HepG2 (cell line): ENCODE results near the gene AASS. TPM values are rescaled to one million over a fixed set of nuclear protein-coding genes. Genes with fewer than 3 reads are reported as not detected.

Experiments
- ATAC-seq: fragments of 200-7000 bp; cut with Tn5 transposase; 3 replicates; pipeline ENCODE4 v1.9.1; 2020; ENCODE audit warnings: mild to moderate bottlenecking, moderate library complexity
- BruUV-seq: library from RNA; stranded (reverse); fragments of 400-500 nt; replicated peaks from 2 replicates; lab custom pipeline; 2021; lab: Mats Ljungman, UMichigan
- CTCF ChIA-PET: fragments of 300-600 bp; formaldehyde crosslinking; extraction: SDS; loops from one replicate; lab custom pipeline; 2021; ENCODE audit warnings: low total read pairs, inconsistent platforms, low intra/inter-chr PET ratio; lab: Yijun Ruan, JAX
- POLR2A ChIA-PET: fragments of 350-600 bp; sonication (Branson Sonifier 250); formaldehyde crosslinking; loops from one replicate; lab custom pipeline; 2020; ENCODE audit warnings: antibody characterized with exemption, inconsistent platforms; lab: Yijun Ruan, JAX
- DNase-seq: peaks from one replicate; pipeline ENCODE4 v3.0.0-alpha.2; 2015; ENCODE audit warnings: low spot score
- FAIRE-seq: peaks from 3 replicates; lab custom pipeline; 2011; peaks lifted over from hg19 to GRCh38; lab: Jason Lieb, UNC
- H2AFZ ChIP-seq: one replicate; pipeline ENCODE4 v1.6.1; 2011; ENCODE audit warnings: low read length, inconsistent platforms
- H3K27ac ChIP-seq: fragments of 300-600 bp; 3 replicates; pipeline ENCODE4 v1.8.0; 2011; ENCODE audit warnings: mixed run types, mild to moderate bottlenecking, mixed read lengths, low read length, inconsistent platforms; ENCODE audit not compliant: insufficient read depth; ENCODE audit errors: extremely low read length
- H3K27me3 ChIP-seq, 2 experiments: fragments of 200-600 bp in 1 of 2; 2 replicates in 1 of 2; 3 replicates in 1 of 2; pipeline versions ENCODE4 v1.6.0 to v1.8.0; 2011; ENCODE audit warnings: low read length in 2 of 2, mild to moderate bottlenecking in 2 of 2, moderate library complexity in 2 of 2, inconsistent platforms in 1 of 2; ENCODE audit not compliant: insufficient read depth in 2 of 2, control insufficient read depth in 1 of 2
- H3K36me3 ChIP-seq, 2 experiments: fragments of 200-600 bp in 1 of 2; replicated peaks in 1 of 2; 2 replicates in 1 of 2; 3 replicates in 1 of 2; pipeline versions ENCODE4 v1.5.1 to v1.8.0; 2011; ENCODE audit warnings: low read length in 2 of 2, inconsistent platforms in 1 of 2; ENCODE audit not compliant: insufficient read depth in 2 of 2, control insufficient read depth in 1 of 2
- H3K4me1 ChIP-seq: 2 replicates; pipeline ENCODE4 v1.5.1; 2012; ENCODE audit warnings: low read length, inconsistent platforms; ENCODE audit not compliant: insufficient read depth
- H3K4me2 ChIP-seq: 2 replicates; pipeline ENCODE4 v1.6.0; 2011; ENCODE audit warnings: low read depth, low read length, inconsistent platforms
- H3K4me3 ChIP-seq, 3 experiments: fragments of 200-600 bp in 1 of 3; sonication (generic), shearing (Covaris generic) in 1 of 3; replicated peaks in 1 of 3; 2 replicates each; pipeline ENCODE4 v1.5.1; 2011 to 2016; ENCODE audit warnings: low read length in 3 of 3, inconsistent platforms in 2 of 3, low read depth in 2 of 3, mild to moderate bottlenecking in 2 of 3, control low read depth in 1 of 3, mixed read lengths in 1 of 3; ENCODE audit not compliant: insufficient read depth in 1 of 3
- H3K79me2 ChIP-seq: one replicate; pipeline ENCODE4 v1.6.1; 2011; ENCODE audit warnings: low read length, inconsistent platforms; ENCODE audit not compliant: insufficient read depth
- H3K9ac ChIP-seq: 2 replicates; pipeline ENCODE4 v1.6.0; 2011; ENCODE audit warnings: mild to moderate bottlenecking, low read depth, low read length, inconsistent platforms; ENCODE audit not compliant: insufficient read depth
- H3K9me3 ChIP-seq: 2 replicates; pipeline ENCODE4 v1.5.1; 2012; ENCODE audit warnings: mild to moderate bottlenecking, low read length
- H4K20me1 ChIP-seq: 2 replicates; pipeline ENCODE4 v1.6.0; 2011; ENCODE audit warnings: inconsistent platforms, mild to moderate bottlenecking, low read length, moderate library complexity; ENCODE audit not compliant: insufficient read depth
- GFI1 ChIP-seq: sonication (generic); formaldehyde crosslinking; IDR thresholded peaks from 2 replicates; pipeline ENCODE4 v1.5.0; 2020; ENCODE audit warnings: missing genetic modification reagents, mild to moderate bottlenecking, borderline replicate concordance
- HHEX ChIP-seq: IDR thresholded peaks from 2 replicates; pipeline ENCODE4 v1.6.1; 2016; ENCODE audit warnings: control low read depth
- POLR2AphosphoS5 ChIP-seq: IDR thresholded peaks from 2 replicates; pipeline ENCODE4 v1.6.1; 2012; ENCODE audit warnings: low read depth, low read length
- PTBP1 ChIP-seq: fragments of 200-400 bp; formaldehyde crosslinking; IDR thresholded peaks from 2 replicates; pipeline ENCODE4 v1.6.1; 2018; ENCODE audit warnings: low read length, low read depth; ENCODE audit not compliant: poor library complexity, severe bottlenecking
- SMC3 ChIP-seq: IDR thresholded peaks from 2 replicates; pipeline ENCODE4 v1.6.1; 2011; ENCODE audit warnings: low read length, improper control_type of control experiment
- ZFYVE20 ChIP-seq: sonication (generic); formaldehyde crosslinking; IDR thresholded peaks from 2 replicates; pipeline ENCODE4 v1.8.0; 2023; ENCODE audit warnings: low read depth, mild to moderate bottlenecking, moderate library complexity, missing genetic modification reagents, borderline replicate concordance
- ZNF17 ChIP-seq: sonication (generic); formaldehyde crosslinking; IDR thresholded peaks from 2 replicates; pipeline ENCODE4 v1.5.0; 2020; ENCODE audit warnings: mild to moderate bottlenecking, missing genetic modification reagents
- WGBS: methylation state at CpG from one replicate; pipeline ENCODE4 v1.1.6; 2017; ENCODE audit warnings: low lambda C conversion rate; 5-methylcytosine and 5-hydroxymethylcytosine counted together
- in situ Hi-C: cut with HindIII; loops from 2 replicates; pipeline ENCODE4 v1.10.0; 2017; ENCODE audit warnings: low pct_unique_long_range_greater_than_20kb; ENCODE audit not compliant: extremely low pct_ligation_motif_present
- intact Hi-C: fragments of 100-400 bp; cut with micrococcal nuclease; formaldehyde crosslinking; loops from one replicate; pipeline ENCODE4 v1.10.0; 2022; ENCODE audit not compliant: unreplicated experiment
- polyA plus RNA-seq, 8 experiments: library from polyadenylated mRNA; depleted of rRNA in 3 of 8; stranded (reverse) in 7 of 8; unstranded in 1 of 8; fragments of >200 nt; fragmentation: Illumina TruSeq in 4 of 8; extraction: Trizol in 4 of 8; gene quantifications; 2 replicates each; pipeline versions ENCODE4 v1.2.1 to v1.2.3, GENCODE V29; 2011 to 2016; ENCODE audit warnings: low read depth in 4 of 8, missing spikeins in 1 of 8, mixed read lengths in 1 of 8; ENCODE audit not compliant: insufficient read depth in 1 of 8
- total RNA-seq, 5 experiments: library from RNA; depleted of rRNA; stranded (reverse); fragments of >200 nt; fragmentation: Illumina TruSeq; extraction: Trizol; gene quantifications; 2 replicates each; pipeline ENCODE4 v1.2.3, GENCODE V29; 2016; ENCODE audit warnings: low read depth in 1 of 5
- TF ChIP-seq, protein P1 (sequence below): IDR thresholded peaks from 2 replicates; pipeline ENCODE4 v1.6.1; 2016
- TF ChIP-seq, protein P2 (sequence below): sonication (generic); formaldehyde crosslinking; conservative IDR thresholded peaks from 2 replicates; pipeline ENCODE4 v1.8.0; 2022; ENCODE audit warnings: low read depth, missing genetic modification reagents
- TF ChIP-seq, protein P3 (sequence below): sonication (generic); formaldehyde crosslinking; IDR thresholded peaks from 2 replicates; pipeline ENCODE4 v1.5.1; 2020; ENCODE audit warnings: missing genetic modification reagents, mild to moderate bottlenecking, borderline replicate concordance

AASS gene
- total and polyA plus RNA-seq, 2 of the 13 experiments (the other 11 are each of a cell fraction or from before 2014, with no cell fraction given), result 11.6 to 43.9 TPM

DNA sequence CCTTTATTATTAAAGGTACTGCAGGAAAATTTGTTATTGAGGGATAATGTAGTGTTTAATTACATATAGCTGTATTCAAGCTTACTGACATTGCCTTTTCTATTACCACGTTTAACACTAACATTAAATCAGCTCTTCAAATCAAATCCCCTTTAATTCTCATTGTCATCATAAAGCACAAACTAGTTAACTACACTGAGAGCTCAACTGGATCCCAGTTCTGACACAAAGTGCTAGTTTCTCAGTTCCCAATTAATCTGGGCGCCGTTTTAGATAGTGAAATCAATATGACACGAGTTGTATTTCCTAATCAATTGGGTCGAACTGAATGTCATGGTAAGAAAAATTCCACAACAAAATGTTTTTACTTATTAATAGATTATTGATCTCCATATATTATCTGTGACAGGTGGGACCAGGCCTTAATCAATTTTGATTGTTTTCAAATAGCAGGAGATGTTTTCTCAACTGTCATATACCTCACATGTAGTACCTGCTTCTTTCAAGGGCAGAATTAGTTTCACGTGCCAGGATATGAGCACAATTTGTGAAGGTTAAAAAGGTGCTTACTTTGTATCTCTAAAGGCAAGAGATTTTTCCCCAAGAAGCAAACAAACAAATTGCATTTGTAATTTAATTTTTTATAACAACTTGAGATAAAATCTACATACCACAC, 71.0 kb downstream of the AASS start:
- intact Hi-C loops (no loop called here), in situ Hi-C loops (no loop called here)
- H3K79me2 ChIP-seq, result no peaks in the 10 kb centered on the region
- ChIA-PET POLR2A (no interaction called here), CTCF (no interaction called here)
- no peak for ATAC-seq
- H3K4me3 ChIP-seq, result no peak overlapping the region
- no peak overlapping the region for H3K4me2 ChIP-seq
- no peak for FAIRE-seq
- no peak overlapping the region for H3K9ac ChIP-seq
- 89% methylated on average over 6 of the region's 6 CpGs for WGBS
- H3K36me3 ChIP-seq, result peaks cover 0 to 3% of the 10 kb centered on the region in 2 experiments; a peak in 1 of 5 replicates
- no peaks in the 10 kb centered on the region for H3K27me3 ChIP-seq
- H3K27ac ChIP-seq, result no peak overlapping the region
- DNase-seq, result no peak
- H4K20me1 ChIP-seq, result no peaks in the 10 kb centered on the region
- H2AFZ ChIP-seq, result no peak overlapping the region
- no peaks in the 10 kb centered on the region for H3K9me3 ChIP-seq
- TF ChIP-seq, protein P1, sequence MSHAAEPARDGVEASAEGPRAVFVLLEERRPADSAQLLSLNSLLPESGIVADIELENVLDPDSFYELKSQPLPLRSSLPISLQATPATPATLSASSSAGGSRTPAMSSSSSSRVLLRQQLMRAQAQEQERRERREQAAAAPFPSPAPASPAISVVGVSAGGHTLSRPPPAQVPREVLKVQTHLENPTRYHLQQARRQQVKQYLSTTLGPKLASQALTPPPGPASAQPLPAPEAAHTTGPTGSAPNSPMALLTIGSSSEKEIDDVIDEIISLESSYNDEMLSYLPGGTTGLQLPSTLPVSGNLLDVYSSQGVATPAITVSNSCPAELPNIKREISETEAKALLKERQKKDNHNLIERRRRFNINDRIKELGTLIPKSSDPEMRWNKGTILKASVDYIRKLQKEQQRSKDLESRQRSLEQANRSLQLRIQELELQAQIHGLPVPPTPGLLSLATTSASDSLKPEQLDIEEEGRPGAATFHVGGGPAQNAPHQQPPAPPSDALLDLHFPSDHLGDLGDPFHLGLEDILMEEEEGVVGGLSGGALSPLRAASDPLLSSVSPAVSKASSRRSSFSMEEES (CRISPR knock-in tag), result no peak
- no peak for TF ChIP-seq GFI1 (CRISPR knock-in tag)
- no peak for TF ChIP-seq POLR2AphosphoS5
- TF ChIP-seq PTBP1, result no peak
- TF ChIP-seq ZNF17 (CRISPR knock-in tag), result no peak
- TF ChIP-seq, protein P2, sequence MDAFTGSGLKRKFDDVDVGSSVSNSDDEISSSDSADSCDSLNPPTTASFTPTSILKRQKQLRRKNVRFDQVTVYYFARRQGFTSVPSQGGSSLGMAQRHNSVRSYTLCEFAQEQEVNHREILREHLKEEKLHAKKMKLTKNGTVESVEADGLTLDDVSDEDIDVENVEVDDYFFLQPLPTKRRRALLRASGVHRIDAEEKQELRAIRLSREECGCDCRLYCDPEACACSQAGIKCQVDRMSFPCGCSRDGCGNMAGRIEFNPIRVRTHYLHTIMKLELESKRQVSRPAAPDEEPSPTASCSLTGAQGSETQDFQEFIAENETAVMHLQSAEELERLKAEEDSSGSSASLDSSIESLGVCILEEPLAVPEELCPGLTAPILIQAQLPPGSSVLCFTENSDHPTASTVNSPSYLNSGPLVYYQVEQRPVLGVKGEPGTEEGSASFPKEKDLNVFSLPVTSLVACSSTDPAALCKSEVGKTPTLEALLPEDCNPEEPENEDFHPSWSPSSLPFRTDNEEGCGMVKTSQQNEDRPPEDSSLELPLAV (CRISPR knock-in tag), result no peak
- TF ChIP-seq SMC3, result no peak
- TF ChIP-seq, protein P3, sequence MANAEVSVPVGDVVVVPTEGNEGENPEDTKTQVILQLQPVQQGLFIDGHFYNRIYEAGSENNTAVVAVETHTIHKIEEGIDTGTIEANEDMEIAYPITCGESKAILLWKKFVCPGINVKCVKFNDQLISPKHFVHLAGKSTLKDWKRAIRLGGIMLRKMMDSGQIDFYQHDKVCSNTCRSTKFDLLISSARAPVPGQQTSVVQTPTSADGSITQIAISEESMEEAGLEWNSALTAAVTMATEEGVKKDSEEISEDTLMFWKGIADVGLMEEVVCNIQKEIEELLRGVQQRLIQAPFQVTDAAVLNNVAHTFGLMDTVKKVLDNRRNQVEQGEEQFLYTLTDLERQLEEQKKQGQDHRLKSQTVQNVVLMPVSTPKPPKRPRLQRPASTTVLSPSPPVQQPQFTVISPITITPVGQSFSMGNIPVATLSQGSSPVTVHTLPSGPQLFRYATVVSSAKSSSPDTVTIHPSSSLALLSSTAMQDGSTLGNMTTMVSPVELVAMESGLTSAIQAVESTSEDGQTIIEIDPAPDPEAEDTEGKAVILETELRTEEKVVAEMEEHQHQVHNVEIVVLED (CRISPR knock-in tag), result no peak
- no peak for TF ChIP-seq HHEX (CRISPR knock-in tag)
- no peak for TF ChIP-seq ZFYVE20
- BruUV-seq, result no TSS peak
- no peaks in the 10 kb centered on the region for H3K4me1 ChIP-seq
